Measurements from ENCODE around the gene CTSC. TPM values are rescaled to one million over a fixed set of nuclear protein-coding genes. Genes with fewer than 3 reads are reported as not detected.

CTSC gene
- total RNA-seq, 1 experiment from 2014 or later = 38.0 TPM

DNA sequence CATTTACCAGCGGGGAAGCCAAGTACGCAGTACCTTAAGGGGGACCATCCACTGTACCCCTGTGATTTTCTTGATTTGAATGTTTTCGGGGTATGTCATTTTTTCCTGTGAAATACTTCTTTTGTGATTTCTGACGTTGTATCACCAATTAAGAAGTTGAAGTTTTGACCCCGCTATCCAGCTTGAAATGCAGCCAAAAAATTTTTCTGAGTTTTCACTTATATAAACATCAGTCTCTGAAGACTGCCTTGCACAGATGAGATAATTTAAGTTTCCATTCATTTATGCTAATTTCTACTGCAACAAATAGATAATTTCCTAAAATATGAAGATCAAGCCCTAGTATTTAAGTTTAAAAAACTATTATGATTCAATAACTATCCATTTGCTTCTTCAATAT lies 20.0 kb downstream of the CTSC start:
- Histone ChIP-seq H3K9me2 (ENCODE audit: insufficient read depth) (no peaks in the 10 kb centered on the region), H2AFZ (ENCODE audit: low read depth, low read length, poor library complexity, severe bottlenecking) (no peak overlapping the region), H3K4me1 (ENCODE audit: control insufficient read depth in 1 of 2, insufficient read depth in 2 of 2, low read length in 2 of 2) (no peaks in the 10 kb centered on the region), H4K20me1 (ENCODE audit: insufficient read depth) (no peaks in the 10 kb centered on the region), H3K9me3 (ENCODE audit: control insufficient read depth in 1 of 2, insufficient read depth in 1 of 2, low read depth in 1 of 2, low read length in 2 of 2) (no peaks in the 10 kb centered on the region), H3K36me3 (ENCODE audit: control insufficient read depth in 1 of 2, insufficient read depth in 2 of 2, low read length in 2 of 2) (no peaks in the 10 kb centered on the region), H3K4me2 (ENCODE audit: low read length) (no peak overlapping the region), H3K79me2 (ENCODE audit: insufficient read depth, low read length) (no peaks in the 10 kb centered on the region), H3K27me3 (ENCODE audit: insufficient read depth, low read length) (no peaks in the 10 kb centered on the region), H3K4me3 (replicated peaks in 1 of 2; ENCODE audit: low read depth in 1 of 2, low read length in 2 of 2) (no peak overlapping the region), H3K9ac (ENCODE audit: low read length) (no peak overlapping the region), H3K27ac (ENCODE audit: low read depth, low read length) (no peak overlapping the region)
- ChIA-PET CTCF (no interaction called here), RAD21 (ENCODE audit: low non-redundant PET in 1 of 2, low total read pairs in 2 of 2, uncharacterized antibody in 2 of 2, unreplicated experiment in 2 of 2) (no interaction called here), POLR2A (interaction anchor here (1.3 kb wide), 1 partner anchor 20 kb away, joined by 3 read pairs; the partner anchor contains the start of gene CTSC)
- no peak for TF ChIP-seq ELF1 (IDR thresholded peaks at IDR 0.05; ENCODE audit: borderline replicate concordance, low read depth)
- no peak for ATAC-seq
- DNase-seq (ENCODE audit: low read depth, low spot score) = no peak
- no TSS peak for BruUV-seq (replicated peaks)
- intact Hi-C loops (cut with micrococcal nuclease) = no loop called here

DNA sequence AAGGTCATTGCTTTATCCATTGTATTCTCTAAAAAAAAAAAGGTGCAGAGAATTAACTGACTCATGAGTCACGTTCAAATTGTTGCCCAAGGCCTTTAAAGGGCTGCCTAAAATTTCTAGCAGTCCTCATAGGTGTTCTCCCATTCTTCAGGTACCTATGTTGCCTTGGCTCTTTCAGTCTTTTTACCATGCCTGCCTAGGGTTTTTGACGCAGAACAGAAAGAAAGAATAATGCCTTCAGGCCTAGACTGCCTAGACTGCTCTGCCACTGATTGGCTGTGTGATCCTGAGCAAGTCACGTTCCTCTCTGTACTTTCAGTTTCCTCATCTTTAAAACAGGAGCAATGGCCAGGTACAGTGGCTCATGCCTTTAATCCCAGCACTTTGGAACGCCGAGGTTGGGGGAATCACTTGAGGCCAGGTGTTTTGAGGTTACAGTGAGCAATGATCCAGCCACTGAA lies 21.5 kb downstream of the CTSC start:
- H2AFZ ChIP-seq (ENCODE audit: low read depth, low read length, poor library complexity, severe bottlenecking) = no peak overlapping the region
- POLR2A ChIA-PET = no interaction called here
- no peak overlapping the region for H3K4me3 ChIP-seq (replicated peaks in 1 of 2; ENCODE audit: low read depth in 1 of 2, low read length in 2 of 2)
- TF ChIP-seq ZFX (IDR thresholded peaks at IDR 0.05) (no peak), ELF1 (IDR thresholded peaks at IDR 0.05; ENCODE audit: borderline replicate concordance, low read depth) (no peak)
- TF ChIP-seq, protein P1, sequence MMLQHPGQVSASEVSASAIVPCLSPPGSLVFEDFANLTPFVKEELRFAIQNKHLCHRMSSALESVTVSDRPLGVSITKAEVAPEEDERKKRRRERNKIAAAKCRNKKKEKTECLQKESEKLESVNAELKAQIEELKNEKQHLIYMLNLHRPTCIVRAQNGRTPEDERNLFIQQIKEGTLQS (IDR thresholded peaks at IDR 0.05) = no peak
- TF ChIP-seq, protein P2, sequence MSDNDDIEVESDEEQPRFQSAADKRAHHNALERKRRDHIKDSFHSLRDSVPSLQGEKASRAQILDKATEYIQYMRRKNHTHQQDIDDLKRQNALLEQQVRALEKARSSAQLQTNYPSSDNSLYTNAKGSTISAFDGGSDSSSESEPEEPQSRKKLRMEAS (IDR thresholded peaks at IDR 0.05) = no peak
- no peaks in the 10 kb centered on the region for H3K9me2 ChIP-seq (ENCODE audit: insufficient read depth)
- H3K79me2 ChIP-seq (ENCODE audit: insufficient read depth, low read length) = no peaks in the 10 kb centered on the region
- no peak overlapping the region for H3K27ac ChIP-seq (ENCODE audit: low read depth, low read length)
- BruUV-seq (replicated peaks) = no TSS peak
- H3K9me3 ChIP-seq (ENCODE audit: control insufficient read depth in 1 of 2, insufficient read depth in 1 of 2, low read depth in 1 of 2, low read length in 2 of 2) = no peaks in the 10 kb centered on the region
- no peaks in the 10 kb centered on the region for H3K4me1 ChIP-seq (ENCODE audit: control insufficient read depth in 1 of 2, insufficient read depth in 2 of 2, low read length in 2 of 2)
- H4K20me1 ChIP-seq (ENCODE audit: insufficient read depth) = no peaks in the 10 kb centered on the region
- no peaks in the 10 kb centered on the region for H3K27me3 ChIP-seq (ENCODE audit: insufficient read depth, low read length)
- no peak overlapping the region for H3K9ac ChIP-seq (ENCODE audit: low read length)
- intact Hi-C loops (cut with micrococcal nuclease) = no loop called here
- CTCF ChIA-PET = no interaction called here
- H3K4me2 ChIP-seq (ENCODE audit: low read length) = no peak overlapping the region
- no peak for ATAC-seq
- no peak for DNase-seq (ENCODE audit: low read depth, low spot score)
- RAD21 ChIA-PET (ENCODE audit: low non-redundant PET in 1 of 2, low total read pairs in 2 of 2, uncharacterized antibody in 2 of 2, unreplicated experiment in 2 of 2) = no interaction called here
- H3K36me3 ChIP-seq (ENCODE audit: control insufficient read depth in 1 of 2, insufficient read depth in 2 of 2, low read length in 2 of 2) = no peaks in the 10 kb centered on the region

Measured in HCT116 (cell line).